ENCODE measurements around the gene RDH14. TPM values are rescaled to one million over a fixed set of nuclear protein-coding genes. Genes with fewer than 3 reads are reported as not detected.

Gene RDH14
- total RNA-seq, 2 donors from 2014 or later = 20.2 to 23.8 TPM

- intact Hi-C loops (cut with DNase I) = no loop called here
- no peak overlapping the region for H3K4me3 ChIP-seq
- no peak for TF ChIP-seq CTCF (IDR thresholded peaks at IDR 0.05)
Observed at GRCh38 chr2:18602298-18602697, 41.8 kb upstream of the RDH14 start.

DNA sequence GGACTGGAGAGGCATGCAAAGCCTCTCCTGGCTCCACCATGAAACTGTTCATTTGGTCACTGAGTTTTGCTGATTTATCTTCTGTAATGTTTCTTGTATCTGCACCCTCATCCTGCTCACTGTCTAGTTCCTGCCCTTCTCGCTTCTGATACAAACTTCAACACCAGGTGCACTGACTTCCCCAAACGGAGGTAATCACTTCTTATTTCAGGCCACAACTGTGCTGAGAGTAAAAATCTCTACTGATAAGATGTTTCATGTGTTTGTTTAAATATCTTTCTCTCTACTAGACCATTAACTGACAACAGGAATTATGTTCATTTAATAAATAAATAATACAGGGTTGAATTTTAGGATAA, 39.8 kb upstream of the RDH14 start:
- Histone ChIP-seq H3K27ac (no peak overlapping the region), H3K9ac (ENCODE audit: low read depth in 2 of 2, low read length in 2 of 2) (no peak overlapping the region), H3K9me3 (no peaks in the 10 kb centered on the region), H3K4me3 (no peak overlapping the region), H3K36me3 (no peaks in the 10 kb centered on the region), H3K4me1 (no peaks in the 10 kb centered on the region), H3K27me3 (no peaks in the 10 kb centered on the region)
- no peak for TF ChIP-seq CTCF (IDR thresholded peaks at IDR 0.05)
- no peak for DNase-seq
- intact Hi-C loops (cut with DNase I) = no loop called here

More at GRCh38 chr2:18602298-18602697, 41.8 kb upstream of the RDH14 start:
- Histone ChIP-seq H3K36me3 (no peaks in the 10 kb centered on the region), H3K9ac (ENCODE audit: low read depth in 2 of 2, low read length in 2 of 2) (no peak overlapping the region), H3K27ac (no peak overlapping the region), H3K4me1 (no peaks in the 10 kb centered on the region), H3K27me3 (no peaks in the 10 kb centered on the region), H3K9me3 (no peaks in the 10 kb centered on the region)
- no peak for DNase-seq

GRCh38 chr2:18599509-18600254, 39.2 kb upstream of the RDH14 start:
- no peaks in the 10 kb centered on the region for H3K36me3 ChIP-seq
- H3K4me1 ChIP-seq = no peaks in the 10 kb centered on the region
- H3K9me3 ChIP-seq = no peaks in the 10 kb centered on the region
- no peak for TF ChIP-seq CTCF (IDR thresholded peaks at IDR 0.05)
- no peak for DNase-seq
- no peak overlapping the region for H3K27ac ChIP-seq
- H3K27me3 ChIP-seq = no peaks in the 10 kb centered on the region
- H3K4me3 ChIP-seq = no peak overlapping the region
- no peak overlapping the region for H3K9ac ChIP-seq (ENCODE audit: low read depth in 2 of 2, low read length in 2 of 2)
- intact Hi-C loops (cut with DNase I) = no loop called here

GRCh38 chr2:18598848-18599484, 38.5 kb upstream of the RDH14 start:
- intact Hi-C loops (cut with DNase I) = no loop called here
- H3K27me3 ChIP-seq = no peaks in the 10 kb centered on the region
- no peaks in the 10 kb centered on the region for H3K9me3 ChIP-seq
- no peaks in the 10 kb centered on the region for H3K4me1 ChIP-seq
- H3K4me3 ChIP-seq = no peak overlapping the region
- H3K36me3 ChIP-seq = no peaks in the 10 kb centered on the region
- TF ChIP-seq CTCF (IDR thresholded peaks at IDR 0.05) = no peak
- DNase-seq = no peak
- H3K9ac ChIP-seq (ENCODE audit: low read depth in 2 of 2, low read length in 2 of 2) = no peak overlapping the region
- H3K27ac ChIP-seq = no peak overlapping the region

GRCh38 chr2:18597618-18598017, 37.2 kb upstream of the RDH14 start:
- H3K9me3 ChIP-seq = no peaks in the 10 kb centered on the region
- H3K4me1 ChIP-seq = no peaks in the 10 kb centered on the region
- DNase-seq = no peak
- no peak overlapping the region for H3K27ac ChIP-seq
- intact Hi-C loops (cut with DNase I) = no loop called here
- no peak overlapping the region for H3K4me3 ChIP-seq
- TF ChIP-seq CTCF (IDR thresholded peaks at IDR 0.05) = no peak
- H3K9ac ChIP-seq (ENCODE audit: low read depth in 2 of 2, low read length in 2 of 2) = no peak overlapping the region
- H3K27me3 ChIP-seq = no peaks in the 10 kb centered on the region
- H3K36me3 ChIP-seq = no peaks in the 10 kb centered on the region
